ENCODE results near the gene CLCN7.

Gene CLCN7

GRCh38 chr16:1429012-1429411 lies 45.8 kb downstream of the CLCN7 start:
- no peak for DNase-seq

- no peak for DNase-seq
Observed at GRCh38 chr16:1428511-1428910, 46.3 kb downstream of the CLCN7 start.

GRCh38 chr16:1427473-1428461 lies 47.1 kb downstream of the CLCN7 start:
- DNase-seq, result no peak

GRCh38 chr16:1426734-1427471 lies 47.9 kb downstream of the CLCN7 start:
- DNase-seq, result no peak

GRCh38 chr16:1425616-1426370 lies 49.0 kb downstream of the CLCN7 start:
- DNase-seq, result no peak

GRCh38 chr16:1424028-1424427 lies 50.8 kb downstream of the CLCN7 start:
- DNase-seq, result no peak

GRCh38 chr16:1422076-1422475 lies 52.8 kb downstream of the CLCN7 start:
- no peak for DNase-seq

- DNase-seq, result no peak
Observed at GRCh38 chr16:1420111-1420539, 54.7 kb downstream of the CLCN7 start.

GRCh38 chr16:1416521-1416941 lies 58.3 kb downstream of the CLCN7 start:
- DNase-seq, result peak; percentile 22

- DNase-seq, result no peak
Observed at GRCh38 chr16:1414532-1415260, 60.1 kb downstream of the CLCN7 start, which contains the start of gene UNKL. TSS of gene UNKL (minus strand) at chr16:1414704. CDS start at chr16:1414691, 13 bp downstream.

GRCh38 chr16:1413684-1414531 lies 60.9 kb downstream of the CLCN7 start:
- DNase-seq, result peak; percentile 24

GRCh38 chr16:1412847-1413246 lies 62.0 kb downstream of the CLCN7 start:
- no peak for DNase-seq

- DNase-seq, result peak; percentile 68
Observed at GRCh38 chr16:1408171-1408837, 66.5 kb downstream of the CLCN7 start.

- no peak for DNase-seq
Observed at GRCh38 chr16:1407753-1408152, 67.1 kb downstream of the CLCN7 start.

- no peak for DNase-seq
Observed at GRCh38 chr16:1403733-1404132, 71.1 kb downstream of the CLCN7 start.

- no peak for DNase-seq
Observed at GRCh38 chr16:1403036-1403435, 71.8 kb downstream of the CLCN7 start.

GRCh38 chr16:1401758-1402154 lies 73.1 kb downstream of the CLCN7 start:
- DNase-seq, result no peak

GRCh38 chr16:1401061-1401757 lies 73.6 kb downstream of the CLCN7 start:
- no peak for DNase-seq

GRCh38 chr16:1398826-1399581 lies 75.8 kb downstream of the CLCN7 start:
- no peak for DNase-seq
